ENCODE results near the gene NBEAL2.
A peak's percentile ranks its signal among the peaks of the same experiment; 100 is the strongest.

Gene NBEAL2

DNA sequence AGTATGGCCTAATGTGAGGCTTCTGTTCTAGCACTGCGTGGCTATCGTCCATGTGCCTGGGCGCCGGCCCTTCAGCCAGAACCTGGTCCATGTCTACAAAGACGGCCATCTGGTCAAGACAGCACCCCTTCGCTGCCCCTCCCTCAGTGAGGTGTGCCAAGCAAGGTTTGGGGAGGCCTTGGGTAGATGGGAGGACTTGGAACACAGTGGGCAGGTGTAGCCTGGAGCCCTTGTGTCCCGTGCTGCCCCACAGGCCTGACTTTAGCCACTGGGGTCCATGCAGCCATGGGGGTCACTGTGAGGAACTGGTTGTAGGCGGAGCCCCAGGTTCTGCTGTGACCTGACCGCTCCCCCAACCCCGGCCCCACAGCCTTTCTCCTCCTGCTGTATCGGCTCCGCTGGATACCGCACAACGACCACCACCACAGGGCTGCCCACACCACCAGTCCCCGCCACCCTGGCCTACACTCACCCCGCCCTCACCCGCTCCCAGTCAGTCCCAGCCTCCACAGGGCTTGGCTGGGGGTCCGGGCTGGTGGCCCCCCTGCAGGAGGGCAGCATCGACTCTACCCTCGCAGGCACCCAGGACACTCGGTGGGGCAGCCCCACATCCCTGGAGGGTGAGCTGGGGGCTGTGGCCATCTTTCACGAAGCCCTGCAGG lies 16.6 kb downstream of the NBEAL2 start:
- Histone ChIP-seq H3K9ac (ENCODE audit: low read length) (no peak overlapping the region), H3K36me3 (ENCODE audit: control insufficient read depth in 1 of 2, insufficient read depth in 2 of 2, low read depth in 1 of 2, low read length in 2 of 2) (peaks cover 0 to 25% of the 10 kb centered on the region in 2 experiments), H3K27ac (ENCODE audit: low read length, poor library complexity, severe bottlenecking) (no peak overlapping the region), H4K91ac (ENCODE audit: low read length) (no peak overlapping the region), H3K18ac (ENCODE audit: low read depth in 1 of 2, low read length in 2 of 2) (no peak overlapping the region), H3K4ac (ENCODE audit: low read depth in 1 of 2, low read length in 2 of 2) (no peak overlapping the region), H3K4me2 (ENCODE audit: low read length, poor library complexity, severe bottlenecking) (no peak overlapping the region), H3K27me3 (ENCODE audit: control insufficient read depth in 1 of 2, insufficient read depth in 1 of 2, low read length in 2 of 2) (no peaks in the 10 kb centered on the region), H3K4me1 (ENCODE audit: control insufficient read depth, insufficient read depth, low read depth, low read length) (peaks cover 15% of the 10 kb centered on the region), H2BK15ac (ENCODE audit: low read depth, poor library complexity, severe bottlenecking) (no peak overlapping the region), H3K4me3 (ENCODE audit: insufficient read depth in 1 of 2, low read depth in 1 of 2, low read length in 2 of 2) (no peak overlapping the region), H3K23ac (ENCODE audit: low read length in 2 of 2) (no peak overlapping the region), H4K8ac (ENCODE audit: low read length) (no peak overlapping the region), H2BK120ac (ENCODE audit: low read depth, low read length) (no peak overlapping the region), H2BK5ac (ENCODE audit: low read depth, low read length, poor library complexity, severe bottlenecking) (no peak overlapping the region), H3K79me1 (replicated peaks; ENCODE audit: low read length, poor library complexity, severe bottlenecking) (no peaks in the 10 kb centered on the region), H2AFZ (ENCODE audit: low read depth, low read length) (no peak overlapping the region), H2BK12ac (ENCODE audit: low read length in 2 of 2) (no peak overlapping the region), H2AK5ac (ENCODE audit: low read length, severe bottlenecking) (no peak overlapping the region), H3K9me3 (ENCODE audit: control insufficient read depth, low read length) (no peaks in the 10 kb centered on the region), H3K14ac (ENCODE audit: low read length in 2 of 2) (no peak overlapping the region)
- WGBS: 98% methylated on average over 21 of the region's 22 CpGs
- DNase-seq: no peak

DNA sequence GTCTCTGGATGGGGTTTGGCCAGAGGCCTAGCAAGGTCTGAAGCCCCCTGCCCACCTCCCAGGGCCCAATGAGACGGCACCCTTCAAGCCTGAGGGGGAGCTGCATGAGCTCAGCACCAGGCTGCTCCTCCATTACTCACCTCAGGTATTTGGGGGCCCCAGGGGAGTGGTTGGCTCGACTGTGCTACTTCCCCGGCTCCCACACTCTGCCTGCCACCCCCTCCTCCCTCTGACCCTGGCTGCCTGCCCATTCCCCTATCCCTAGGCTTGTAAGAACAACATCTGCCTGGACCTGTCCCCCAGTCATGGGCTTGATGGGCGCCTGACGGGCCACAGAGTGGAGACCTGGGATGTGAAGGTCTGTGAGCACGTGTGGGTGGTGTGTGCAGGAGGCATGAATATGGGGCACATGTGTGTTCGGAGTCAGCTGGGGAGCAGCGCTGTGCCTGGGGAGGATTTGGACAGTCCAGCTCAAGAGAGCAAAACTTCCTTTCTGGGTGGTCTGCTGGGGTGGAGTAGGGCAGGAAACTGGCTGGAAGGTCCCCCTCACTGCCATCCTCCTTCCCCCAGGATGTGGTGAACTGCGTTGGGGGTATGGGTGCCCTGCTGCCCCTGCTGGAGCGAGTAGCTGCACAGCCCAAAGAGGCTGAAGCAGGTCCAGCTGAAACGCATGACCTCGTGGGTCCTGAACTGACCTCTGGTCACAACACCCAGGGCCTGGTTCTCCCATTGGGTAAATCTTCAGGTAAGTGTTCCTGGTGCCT lies 17.4 kb downstream of the NBEAL2 start:
- H4K91ac ChIP-seq (ENCODE audit: low read length): no peak overlapping the region
- no peak overlapping the region for H3K18ac ChIP-seq (ENCODE audit: low read depth in 1 of 2, low read length in 2 of 2)
- no peak overlapping the region for H4K8ac ChIP-seq (ENCODE audit: low read length)
- H3K4ac ChIP-seq (ENCODE audit: low read depth in 1 of 2, low read length in 2 of 2): no peak overlapping the region
- no peak overlapping the region for H2BK15ac ChIP-seq (ENCODE audit: low read depth, poor library complexity, severe bottlenecking)
- no peak overlapping the region for H2BK12ac ChIP-seq (ENCODE audit: low read length in 2 of 2)
- no peak overlapping the region for H2BK5ac ChIP-seq (ENCODE audit: low read depth, low read length, poor library complexity, severe bottlenecking)
- H2AFZ ChIP-seq (ENCODE audit: low read depth, low read length): no peak overlapping the region
- no peak overlapping the region for H3K27ac ChIP-seq (ENCODE audit: low read length, poor library complexity, severe bottlenecking)
- H2AK5ac ChIP-seq (ENCODE audit: low read length, severe bottlenecking): no peak overlapping the region
- DNase-seq: no peak
- WGBS: 93% methylated on average over 12 of the region's 12 CpGs
- no peaks in the 10 kb centered on the region for H3K9me3 ChIP-seq (ENCODE audit: control insufficient read depth, low read length)
- H3K14ac ChIP-seq (ENCODE audit: low read length in 2 of 2): no peak overlapping the region
- peaks cover 15% of the 10 kb centered on the region for H3K4me1 ChIP-seq (ENCODE audit: control insufficient read depth, insufficient read depth, low read depth, low read length)
- peaks cover 0 to 28% of the 10 kb centered on the region in 2 experiments for H3K36me3 ChIP-seq (ENCODE audit: control insufficient read depth in 1 of 2, insufficient read depth in 2 of 2, low read depth in 1 of 2, low read length in 2 of 2)
- no peak overlapping the region for H2BK120ac ChIP-seq (ENCODE audit: low read depth, low read length)
- no peak overlapping the region for H3K23ac ChIP-seq (ENCODE audit: low read length in 2 of 2)
- no peak overlapping the region for H3K9ac ChIP-seq (ENCODE audit: low read length)
- H3K79me1 ChIP-seq (replicated peaks; ENCODE audit: low read length, poor library complexity, severe bottlenecking): no peaks in the 10 kb centered on the region
- H3K27me3 ChIP-seq (ENCODE audit: control insufficient read depth in 1 of 2, insufficient read depth in 1 of 2, low read length in 2 of 2): no peaks in the 10 kb centered on the region
- H3K4me3 ChIP-seq (ENCODE audit: insufficient read depth in 1 of 2, low read depth in 1 of 2, low read length in 2 of 2): no peak overlapping the region
- no peak overlapping the region for H3K4me2 ChIP-seq (ENCODE audit: low read length, poor library complexity, severe bottlenecking)

DNA sequence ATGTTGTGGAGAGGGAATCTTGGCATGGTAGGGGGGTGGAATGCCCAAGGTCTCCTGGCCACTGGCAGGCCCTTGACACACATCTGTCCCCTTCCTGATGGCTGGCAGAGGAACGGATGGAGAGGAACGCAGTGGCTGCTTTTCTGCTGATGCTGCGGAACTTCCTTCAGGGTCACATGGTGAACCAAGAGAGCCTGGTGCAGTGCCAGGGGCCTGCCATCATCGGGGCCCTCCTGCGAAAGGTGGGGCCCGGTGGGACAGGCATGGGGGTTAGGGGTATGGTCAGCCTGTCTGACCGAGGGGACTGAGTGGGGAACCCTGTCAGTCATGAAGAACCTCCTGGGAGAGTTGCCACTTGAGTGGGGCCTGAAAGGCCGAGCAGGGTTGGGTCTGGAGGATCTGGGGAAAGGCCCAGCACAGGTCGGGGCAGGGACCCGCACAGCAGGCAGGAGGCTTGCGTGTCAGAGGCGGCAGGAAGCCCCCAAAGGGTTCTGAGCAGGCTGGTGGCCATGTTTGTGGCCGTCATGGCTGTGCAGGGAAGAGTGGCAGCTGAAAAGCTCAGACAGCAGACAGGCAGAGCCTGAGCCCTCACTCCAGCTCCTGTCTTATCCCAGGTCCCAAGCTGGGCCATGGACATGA lies 18.1 kb downstream of the NBEAL2 start:
- Histone ChIP-seq H2BK15ac (ENCODE audit: low read depth, poor library complexity, severe bottlenecking) (no peak overlapping the region), H3K27me3 (ENCODE audit: control insufficient read depth in 1 of 2, insufficient read depth in 1 of 2, low read length in 2 of 2) (no peaks in the 10 kb centered on the region), H2BK5ac (ENCODE audit: low read depth, low read length, poor library complexity, severe bottlenecking) (no peak overlapping the region), H4K91ac (ENCODE audit: low read length) (peak overlapping the region; percentile 9), H4K8ac (ENCODE audit: low read length) (no peak overlapping the region), H3K9me3 (ENCODE audit: control insufficient read depth, low read length) (no peaks in the 10 kb centered on the region), H3K23ac (ENCODE audit: low read length in 2 of 2) (no peak overlapping the region), H3K9ac (ENCODE audit: low read length) (no peak overlapping the region), H3K4me3 (ENCODE audit: insufficient read depth in 1 of 2, low read depth in 1 of 2, low read length in 2 of 2) (no peak overlapping the region), H3K79me1 (replicated peaks; ENCODE audit: low read length, poor library complexity, severe bottlenecking) (no peaks in the 10 kb centered on the region), H3K18ac (ENCODE audit: low read depth in 1 of 2, low read length in 2 of 2) (no peak overlapping the region), H3K36me3 (ENCODE audit: control insufficient read depth in 1 of 2, insufficient read depth in 2 of 2, low read depth in 1 of 2, low read length in 2 of 2) (peaks cover 0 to 35% of the 10 kb centered on the region in 2 experiments), H3K27ac (ENCODE audit: low read length, poor library complexity, severe bottlenecking) (no peak overlapping the region), H2BK120ac (ENCODE audit: low read depth, low read length) (no peak overlapping the region), H3K4me2 (ENCODE audit: low read length, poor library complexity, severe bottlenecking) (no peak overlapping the region), H3K4ac (ENCODE audit: low read depth in 1 of 2, low read length in 2 of 2) (no peak overlapping the region), H2AK5ac (ENCODE audit: low read length, severe bottlenecking) (no peak overlapping the region), H3K4me1 (ENCODE audit: control insufficient read depth, insufficient read depth, low read depth, low read length) (peaks cover 15% of the 10 kb centered on the region), H3K14ac (ENCODE audit: low read length in 2 of 2) (no peak overlapping the region), H2BK12ac (ENCODE audit: low read length in 2 of 2) (no peak overlapping the region), H2AFZ (ENCODE audit: low read depth, low read length) (no peak overlapping the region)
- no peak for DNase-seq
- WGBS: 93% methylated on average over 13 of the region's 13 CpGs

Data from mesenchymal stem cell (in vitro differentiated cells and primary cell).